Spleen (tissue), 11 donors: ENCODE results near the gene U2AF2. TPM values are rescaled to one million over a fixed set of nuclear protein-coding genes. Genes with fewer than 3 reads are reported as not detected.

ENCODE experiments used
- DNase-seq: peaks from one replicate; pipeline ENCODE4 v3.0.0-alpha.2; 2020
- H3K27ac ChIP-seq, 8 donors: fragments of 200-600 bp; sonication (generic) in 7 of 8; 1 replicate in 4 of 8; 2 replicates in 4 of 8; pipeline versions ENCODE4 v1.5.0 to v1.8.0; 2016 to 2021; ENCODE audit warnings: inconsistent platforms in 4 of 8, mild to moderate bottlenecking in 4 of 8, moderate library complexity in 1 of 8
- H3K27me3 ChIP-seq, 7 donors: fragments of 200-600 bp; sonication (generic) in 6 of 7; replicated peaks in 1 of 7; 1 replicate in 4 of 7; 2 replicates in 3 of 7; pipeline versions ENCODE4 v1.5.0 to v1.8.0; 2016 to 2021; ENCODE audit warnings: inconsistent platforms in 3 of 7, mild to moderate bottlenecking in 1 of 7
- H3K36me3 ChIP-seq, 6 donors: fragments of 200-600 bp; sonication (generic) in 5 of 6; 1 replicate in 4 of 6; 2 replicates in 2 of 6; pipeline versions ENCODE4 v1.5.0 to v1.8.0; 2016 to 2021; ENCODE audit warnings: inconsistent platforms in 2 of 6
- H3K4me1 ChIP-seq, 6 donors: fragments of 200-600 bp; sonication (generic) in 5 of 6; 1 replicate in 3 of 6; 2 replicates in 3 of 6; pipeline versions ENCODE4 v1.5.0 to v1.8.0; 2016 to 2021; ENCODE audit warnings: inconsistent platforms in 3 of 6
- H3K4me3 ChIP-seq, 8 donors: fragments of 200-600 bp; sonication (generic) in 7 of 8; 1 replicate in 4 of 8; 2 replicates in 4 of 8; pipeline versions ENCODE4 v1.5.0 to v1.8.0; 2016 to 2021; ENCODE audit warnings: inconsistent platforms in 4 of 8, mild to moderate bottlenecking in 4 of 8, moderate library complexity in 2 of 8
- H3K9me3 ChIP-seq, 8 donors: fragments of 200-600 bp; sonication (generic) in 7 of 8; 1 replicate in 4 of 8; 2 replicates in 4 of 8; pipeline versions ENCODE4 v1.5.0 to v1.8.0; 2016 to 2021; ENCODE audit warnings: inconsistent platforms in 4 of 8
- POLR2A ChIP-seq, 3 donors: fragments of 450-650 bp; IDR thresholded peaks; one replicate each; pipeline ENCODE4 v1.5.1; 2017; ENCODE audit warnings: antibody characterized with exemption in 3 of 3, mild to moderate bottlenecking in 1 of 3
- POLR2AphosphoS5 ChIP-seq, 3 donors: sonication (generic); formaldehyde crosslinking; IDR thresholded peaks; one replicate each; pipeline ENCODE4 v1.5.1; 2017; ENCODE audit warnings: antibody characterized with exemption in 3 of 3
- WGBS, 5 donors: extraction: QIAGEN DNeasy Blood & Tissue Kit in 3 of 5; methylation state at CpG; one replicate each; pipeline versions ENCODE4 v1.1.5 to v1.1.7; 2013 to 2018; 5-methylcytosine and 5-hydroxymethylcytosine counted together
- intact Hi-C: fragments of 100-400 bp; cut with DNase I; formaldehyde crosslinking; loops from one replicate; pipeline ENCODE4 v1.15.0; 2023; ENCODE audit warnings: low total_unique reads
- polyA plus RNA-seq, 3 donors: library from polyadenylated mRNA; stranded (reverse); fragments of 200-250 nt; gene quantifications; one replicate each; pipeline ENCODE4 v1.2.1, GENCODE V29; 2013
- total RNA-seq, 7 donors: library from RNA; depleted of rRNA in 3 of 7; stranded (reverse); fragments of >200 nt in 3 of 7; fragmentation: NEBNext Ultra II Directional in 4 of 7; extraction: Animal tissue kit (Norgen Biotek cat#: 25700) in 4 of 7; gene quantifications; one replicate each; pipeline versions ENCODE4 v1.1.0 to v1.2.1, GENCODE V29; 2016 to 2021
- TF ChIP-seq, protein P1 (sequence below), 11 experiments: fragments of 200-600 bp in 7 of 11; fragments of 450-650 bp in 4 of 11; sonication (generic) in 4 of 11; IDR thresholded peaks in 8 of 11; conservative IDR thresholded peaks in 3 of 11; 1 replicate in 7 of 11; 2 replicates in 4 of 11; pipeline versions ENCODE4 v1.4.0 to v1.8.0; 2016 to 2021; ENCODE audit warnings: antibody characterized with exemption in 11 of 11, inconsistent platforms in 4 of 11, mild to moderate bottlenecking in 1 of 11
- donor health status: healthy with polysubstance abuse.
- donor health status: DM: no; HTN: no; CAD: no; lungs with moderate emphysema.
- donor health status: DM: no; HTN: no; CAD: no.
- donor health status: Bipolar disorder and iron deficiency.
- donor health status: healthy.
- donor health status: DM: no; HTN: no; CAD: no.
- donor health status: DM: yes; HTN: yes; CAD: no.

U2AF2 gene
- total and polyA plus RNA-seq, 10 donors = 67.2 to 218 (median 171) TPM

DNA sequence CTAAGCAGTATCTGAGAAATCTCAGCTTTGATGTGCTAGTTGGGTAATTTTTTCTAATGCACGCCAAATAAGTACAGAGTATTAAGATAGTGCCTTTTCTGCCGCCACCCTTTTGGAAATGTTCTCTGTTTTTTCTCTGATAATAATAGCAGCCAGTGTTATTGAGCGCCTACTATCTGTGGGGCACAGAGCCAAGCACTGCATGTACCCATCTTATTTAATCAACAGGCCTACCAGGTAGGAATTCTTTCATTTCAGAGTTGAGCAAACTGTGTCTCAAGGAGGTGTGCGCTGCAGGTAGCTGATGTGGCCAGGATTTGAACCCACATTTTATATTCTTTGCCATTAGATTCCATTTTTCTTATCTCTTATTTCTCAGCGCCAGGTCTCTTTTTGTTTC is 21.5 kb downstream of the U2AF2 start:
- peak overlapping the region in 7 of 8 donors; percentile 59 to 98 (median 88) for H3K4me3 ChIP-seq
- WGBS, 5 donors = 62 to 81% (median 73%) methylated on average over 5 of the region's 5 CpGs

DNA sequence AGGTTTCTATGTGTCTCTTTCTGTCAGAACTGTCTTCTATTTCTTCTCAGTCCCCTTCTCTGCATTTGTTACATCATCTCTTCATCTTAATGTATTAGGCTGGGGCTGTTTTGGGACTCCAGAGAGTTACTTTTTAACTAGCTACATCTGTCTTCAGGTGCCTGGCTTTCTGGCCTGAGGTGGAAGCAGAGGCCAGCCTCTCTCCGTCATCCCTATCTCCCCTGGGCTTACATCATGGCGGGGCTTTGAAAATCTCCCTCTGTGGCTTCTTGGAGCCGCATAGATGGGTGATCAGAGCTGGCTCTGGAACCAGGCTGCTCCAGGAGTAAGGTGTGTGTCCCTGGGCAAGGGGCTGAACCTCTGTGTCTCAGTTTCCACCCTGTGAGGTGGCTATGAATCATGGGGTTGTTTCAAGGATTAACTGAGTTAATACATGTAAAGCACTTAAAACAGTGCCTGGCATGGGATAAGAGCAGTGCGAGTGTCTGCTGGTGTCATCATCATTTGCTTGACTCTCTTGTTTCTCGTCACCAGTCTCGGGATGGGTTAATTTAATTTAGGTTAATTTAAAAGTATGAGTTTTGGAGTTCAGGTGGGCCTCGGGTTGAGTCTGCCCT is 22.2 kb downstream of the U2AF2 start:
- 49 to 85% (median 63%) methylated on average over 7 of the region's 7 CpGs for WGBS, 5 donors
- H3K27me3 ChIP-seq = no peaks in the 10 kb centered on the region
- peaks cover 57 to 96% (median 81%) of the 10 kb centered on the region in 6 donors for H3K4me1 ChIP-seq

More for the DNA sequence above, 21.5 kb downstream of the U2AF2 start:
- Histone ChIP-seq H3K27me3 (no peaks in the 10 kb centered on the region), H3K9me3 (no peaks in the 10 kb centered on the region), H3K36me3 (peaks cover 0 to 79% (median 56%) of the 10 kb centered on the region in 6 donors), H3K4me1 (peaks cover 63 to 96% (median 81%) of the 10 kb centered on the region in 6 donors), H3K27ac (peak overlapping the region in 7 of 8 donors; percentile 87 to 99 (median 95))
- no peak for DNase-seq
- no peak for TF ChIP-seq POLR2A (IDR thresholded peaks at IDR 0.05)
- TF ChIP-seq, protein P1, sequence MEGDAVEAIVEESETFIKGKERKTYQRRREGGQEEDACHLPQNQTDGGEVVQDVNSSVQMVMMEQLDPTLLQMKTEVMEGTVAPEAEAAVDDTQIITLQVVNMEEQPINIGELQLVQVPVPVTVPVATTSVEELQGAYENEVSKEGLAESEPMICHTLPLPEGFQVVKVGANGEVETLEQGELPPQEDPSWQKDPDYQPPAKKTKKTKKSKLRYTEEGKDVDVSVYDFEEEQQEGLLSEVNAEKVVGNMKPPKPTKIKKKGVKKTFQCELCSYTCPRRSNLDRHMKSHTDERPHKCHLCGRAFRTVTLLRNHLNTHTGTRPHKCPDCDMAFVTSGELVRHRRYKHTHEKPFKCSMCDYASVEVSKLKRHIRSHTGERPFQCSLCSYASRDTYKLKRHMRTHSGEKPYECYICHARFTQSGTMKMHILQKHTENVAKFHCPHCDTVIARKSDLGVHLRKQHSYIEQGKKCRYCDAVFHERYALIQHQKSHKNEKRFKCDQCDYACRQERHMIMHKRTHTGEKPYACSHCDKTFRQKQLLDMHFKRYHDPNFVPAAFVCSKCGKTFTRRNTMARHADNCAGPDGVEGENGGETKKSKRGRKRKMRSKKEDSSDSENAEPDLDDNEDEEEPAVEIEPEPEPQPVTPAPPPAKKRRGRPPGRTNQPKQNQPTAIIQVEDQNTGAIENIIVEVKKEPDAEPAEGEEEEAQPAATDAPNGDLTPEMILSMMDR (IDR thresholded peaks at IDR 0.05 in 8 of 11, conservative IDR thresholded peaks at IDR 0.05 in 3 of 11) = no peak
- TF ChIP-seq POLR2AphosphoS5 (IDR thresholded peaks at IDR 0.05) = no peak
- intact Hi-C loops = no loop called here

DNA sequence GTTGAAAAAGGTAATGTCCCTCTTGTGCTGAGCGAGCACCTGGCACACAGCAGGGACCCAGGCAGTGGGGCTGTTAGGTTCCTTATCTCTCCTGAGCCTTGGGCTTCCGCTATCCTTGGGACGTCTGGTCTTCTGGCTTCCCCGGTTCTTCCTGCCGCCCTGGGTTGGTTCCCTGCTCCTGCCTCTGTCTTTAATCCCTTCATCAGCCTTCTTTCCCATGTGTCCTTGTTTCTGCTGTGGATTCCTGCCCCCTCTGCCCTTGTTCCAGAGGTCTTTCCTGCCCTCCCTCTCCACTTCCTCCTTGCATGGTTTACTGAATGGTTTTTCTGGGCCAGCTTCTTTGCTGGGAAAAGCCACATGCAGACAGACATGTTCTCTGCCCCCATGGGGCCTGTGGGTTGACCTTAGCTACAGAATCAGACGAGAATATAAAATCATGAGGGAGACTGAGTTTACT is 22.8 kb downstream of the U2AF2 start:
- no peak for TF ChIP-seq POLR2A (IDR thresholded peaks at IDR 0.05)
- peak in 2 of 3 donors; percentile 27 to 60 for TF ChIP-seq POLR2AphosphoS5 (IDR thresholded peaks at IDR 0.05)

More for the DNA sequence above, 22.2 kb downstream of the U2AF2 start:
- Histone ChIP-seq H3K36me3 (peaks cover 0 to 79% (median 60%) of the 10 kb centered on the region in 6 donors), H3K9me3 (no peaks in the 10 kb centered on the region), H3K4me3 (peak overlapping the region in 6 of 8 donors; percentile 59 to 98 (median 86)), H3K27ac (peak overlapping the region; percentile 28 to 99 (median 95))
- no peak for DNase-seq
- intact Hi-C loops = no loop called here
- TF ChIP-seq, protein P1 (IDR thresholded peaks at IDR 0.05 in 8 of 11, conservative IDR thresholded peaks at IDR 0.05 in 3 of 11) = no peak
- TF ChIP-seq POLR2A (IDR thresholded peaks at IDR 0.05) (no peak), POLR2AphosphoS5 (IDR thresholded peaks at IDR 0.05) (no peak)

DNA sequence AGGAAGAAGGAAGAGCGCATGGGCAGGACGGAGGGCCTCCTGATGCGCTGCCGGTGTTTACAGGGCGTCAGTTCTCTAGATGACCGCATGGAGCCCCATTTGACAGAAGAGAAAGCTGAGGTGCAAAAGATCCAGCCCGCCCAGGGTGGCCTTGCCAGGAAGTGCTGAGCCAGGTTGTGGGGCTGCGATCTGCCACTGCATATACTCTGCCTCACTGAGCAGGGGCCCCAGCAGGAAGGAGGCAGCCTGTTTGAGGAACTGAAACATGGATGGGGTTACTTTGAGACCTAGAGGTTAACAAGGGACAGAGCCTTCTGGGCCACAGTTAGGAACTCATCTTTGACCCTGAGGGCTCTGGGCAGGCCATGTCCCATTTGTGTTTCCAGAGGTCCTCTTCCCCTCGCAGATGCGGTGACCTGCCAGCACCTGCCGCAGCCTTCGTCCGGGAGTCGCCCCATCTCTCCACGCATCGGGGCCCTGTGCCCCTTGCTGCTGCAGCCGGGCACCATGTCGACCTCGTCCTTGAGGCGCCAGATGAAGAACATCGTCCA is 23.4 kb downstream of the U2AF2 start:
- Histone ChIP-seq H3K36me3 (peaks cover 0 to 79% (median 61%) of the 10 kb centered on the region in 6 donors), H3K27ac (peak overlapping the region; percentile 28 to 99 (median 95)), H3K9me3 (no peaks in the 10 kb centered on the region), H3K27me3 (no peaks in the 10 kb centered on the region), H3K4me1 (peaks cover 59 to 92% (median 83%) of the 10 kb centered on the region in 6 donors), H3K4me3 (peak overlapping the region in 5 of 8 donors; percentile 16 to 98 (median 70))
- no peak for TF ChIP-seq POLR2A (IDR thresholded peaks at IDR 0.05)
- TF ChIP-seq, protein P1 (IDR thresholded peaks at IDR 0.05 in 8 of 11, conservative IDR thresholded peaks at IDR 0.05 in 3 of 11) = peak in 6 of 11 experiments; percentile 29 to 54 (median 40)
- peak; percentile 74 to 85 (median 78) for TF ChIP-seq POLR2AphosphoS5 (IDR thresholded peaks at IDR 0.05)
- intact Hi-C loops = no loop called here
- 45 to 64% (median 54%) methylated on average over 21 of the region's 21 CpGs for WGBS, 5 donors
- DNase-seq = peak; percentile 94

More for the DNA sequence above, 22.8 kb downstream of the U2AF2 start:
- Histone ChIP-seq H3K4me3 (peak overlapping the region in 6 of 8 donors; percentile 16 to 98 (median 77)), H3K9me3 (no peaks in the 10 kb centered on the region), H3K27ac (peak overlapping the region; percentile 28 to 99 (median 95)), H3K36me3 (peaks cover 0 to 79% (median 62%) of the 10 kb centered on the region in 6 donors), H3K4me1 (peaks cover 59 to 96% (median 83%) of the 10 kb centered on the region in 6 donors), H3K27me3 (no peaks in the 10 kb centered on the region)
- intact Hi-C loops = no loop called here
- 43 to 68% (median 54%) methylated on average over 6 of the region's 6 CpGs for WGBS, 5 donors
- no peak for DNase-seq
